ENCODE results near the gene AGTPBP1. TPM values are rescaled to one million over a fixed set of nuclear protein-coding genes. Genes with fewer than 3 reads are reported as not detected.

AGTPBP1 gene
- total and polyA plus RNA-seq, 9 of the 15 experiments (the other 6 are each of a cell fraction or from before 2014, with no cell fraction given), result 1.4 to 7.9 (median 4.6) TPM

- no peak for FAIRE-seq
- 85% methylated on average over 3 of the region's 3 CpGs for WGBS (ENCODE audit: insufficient coverage, low coverage, missing lambda C conversion rate)
- no peaks in the 10 kb centered on the region for H3K4me1 ChIP-seq (replicated peaks in 1 of 2; ENCODE audit: control insufficient read depth in 2 of 2, insufficient read depth in 2 of 2, low read length in 2 of 2)
- ChIA-PET POLR2A (no interaction called here), CTCF (ENCODE audit: low intra/inter-chr PET ratio) (no interaction called here)
- H2AFZ ChIP-seq (ENCODE audit: low read depth, low read length), result no peak overlapping the region
- in situ Hi-C loops (cut with MboI) (no loop called here), intact Hi-C loops (cut with micrococcal nuclease) (no loop called here)
- H3K79me2 ChIP-seq (ENCODE audit: control insufficient read depth, insufficient read depth, low read length), result no peaks in the 10 kb centered on the region
- H3K4me2 ChIP-seq (ENCODE audit: insufficient read depth, low read length), result no peak overlapping the region
- H3K9ac ChIP-seq (ENCODE audit: insufficient read depth in 1 of 2, low read depth in 2 of 2, low read length in 2 of 2), result no peak overlapping the region
- no peak overlapping the region for H3K4me3 ChIP-seq
- H3K9me3 ChIP-seq (replicated peaks; ENCODE audit: control insufficient read depth, insufficient read depth, low read depth, low read length), result no peaks in the 10 kb centered on the region
- BruUV-seq (replicated peaks), result no TSS peak
- H3K27ac ChIP-seq (ENCODE audit: extremely low read depth, low read depth, low read length), result no peak overlapping the region
- no peak for ATAC-seq
- no peak for TF ChIP-seq FOXO4 (CRISPR knock-in tag; IDR thresholded peaks at IDR 0.05)
- no peak for TF ChIP-seq MTF1 (CRISPR knock-in tag; IDR thresholded peaks at IDR 0.05; ENCODE audit: borderline replicate concordance)
- no peak for TF ChIP-seq ZNF57 (CRISPR knock-in tag; IDR thresholded peaks at IDR 0.05)
- TF ChIP-seq TEAD4 (IDR thresholded peaks at IDR 0.05; ENCODE audit: low read length), result no peak
- no peak for TF ChIP-seq TEAD4 (CRISPR knock-in tag; IDR thresholded peaks at IDR 0.05; ENCODE audit: borderline replicate concordance)
- TF ChIP-seq TSC22D4 (tag; IDR thresholded peaks at IDR 0.05), result no peak
- TF ChIP-seq U2AF1 (optimal IDR thresholded peaks at IDR 0.05; ENCODE audit: low read depth, low read length), result no peak
- no peak for TF ChIP-seq JUNB (CRISPR knock-in tag; conservative IDR thresholded peaks at IDR 0.05)
- TF ChIP-seq ZBTB8A (IDR thresholded peaks at IDR 0.05; ENCODE audit: partially characterized antibody), result no peak
- no peak for TF ChIP-seq HNRNPUL1 (IDR thresholded peaks at IDR 0.05; ENCODE audit: low read length)
- no peak for TF ChIP-seq PPARD (CRISPR knock-in tag; IDR thresholded peaks at IDR 0.05)
- no peak for TF ChIP-seq RNF2 (IDR thresholded peaks at IDR 0.05)
- TF ChIP-seq NCOA1 (IDR thresholded peaks at IDR 0.05; ENCODE audit: low read depth), result no peak
- TF ChIP-seq ZNF644 (tag; IDR thresholded peaks at IDR 0.05; ENCODE audit: low read depth), result no peak
- TF ChIP-seq GTF2B (IDR thresholded peaks at IDR 0.05; ENCODE audit: extremely low read depth, insufficient read length), result no peak
- no peak for TF ChIP-seq ZNF639 (CRISPR knock-in tag; conservative IDR thresholded peaks at IDR 0.05 in 1 of 2, IDR thresholded peaks at IDR 0.05 in 1 of 2)
- no peak for TF ChIP-seq SLC30A9 (CRISPR knock-in tag; IDR thresholded peaks at IDR 0.05)
- TF ChIP-seq ZC3H4 (CRISPR knock-in tag; IDR thresholded peaks at IDR 0.05; ENCODE audit: borderline replicate concordance), result no peak
- no peak for DNase-seq (ENCODE audit: extremely low read depth in 1 of 4, low spot score in 3 of 4)
- H4K20me1 ChIP-seq (replicated peaks; ENCODE audit: control insufficient read depth, insufficient read depth, low read length), result no peaks in the 10 kb centered on the region
- H3K27me3 ChIP-seq (ENCODE audit: control insufficient read depth in 2 of 2, insufficient read depth in 2 of 2, low read length in 2 of 2), result no peaks in the 10 kb centered on the region
- no peaks in the 10 kb centered on the region for H3K36me3 ChIP-seq (ENCODE audit: control insufficient read depth, insufficient read depth, low read length)
- no peaks in the 10 kb centered on the region for H3K9me1 ChIP-seq (ENCODE audit: control insufficient read depth, insufficient read depth, low read length)
Observed at GRCh38 chr9:85639675-85640186, 102.0 kb downstream of the AGTPBP1 start.

Data from K562 (cell line).